Natural killer cell (primary cell): Measurements from ENCODE around the gene TMEM200C. TPM values are rescaled to one million over a fixed set of nuclear protein-coding genes. Genes with fewer than 3 reads are reported as not detected.

ENCODE experiments used
- ATAC-seq, 3 donors: fragments of 150-1000 bp in 2 of 3; fragments of 200-7000 bp in 1 of 3; cut with Tn5 transposase; 1 replicate in 1 of 3; 2 replicates in 2 of 3; pipeline ENCODE4 v1.10.0; 2021; ENCODE audit warnings: mild to moderate bottlenecking in 2 of 3, moderate library complexity in 2 of 3
- DNase-seq, 2 donors: peaks; one replicate each; pipeline versions ENCODE4 v3.0.0 to v3.0.0-alpha.2; 2013 to 2021; ENCODE audit warnings: mixed read lengths in 1 of 2
- H3K27ac ChIP-seq: one replicate; pipeline ENCODE4 v1.5.1; 2013; ENCODE audit warnings: mild to moderate bottlenecking, low read length
- H3K27me3 ChIP-seq: one replicate; pipeline ENCODE4 v1.6.1; 2013; ENCODE audit warnings: low read length; ENCODE audit not compliant: control insufficient read depth, insufficient read depth
- H3K36me3 ChIP-seq: one replicate; pipeline ENCODE4 v1.6.1; 2013; ENCODE audit warnings: low read length; ENCODE audit not compliant: control insufficient read depth, insufficient read depth
- H3K4me1 ChIP-seq: one replicate; pipeline ENCODE4 v1.6.1; 2013; ENCODE audit warnings: low read length; ENCODE audit not compliant: control insufficient read depth, insufficient read depth
- H3K4me3 ChIP-seq: one replicate; pipeline ENCODE4 v1.5.1; 2013; ENCODE audit warnings: low read length
- H3K9me3 ChIP-seq: one replicate; pipeline ENCODE4 v1.6.1; 2013; ENCODE audit warnings: low read length; ENCODE audit not compliant: control insufficient read depth, insufficient read depth
- H3K27ac Mint-ChIP-seq, 2 donors: one replicate each; pipeline ENCODE4 v1.8.0; 2022; ENCODE audit warnings: mild to moderate bottlenecking in 2 of 2, mixed read lengths in 2 of 2, moderate library complexity in 1 of 2
- H3K27me3 Mint-ChIP-seq, 2 donors: one replicate each; pipeline ENCODE4 v1.8.0; 2022; ENCODE audit warnings: low read depth in 2 of 2, mixed read lengths in 2 of 2
- H3K36me3 Mint-ChIP-seq: one replicate; pipeline ENCODE4 v1.8.0; 2022; ENCODE audit warnings: mixed read lengths
- H3K4me1 Mint-ChIP-seq, 2 donors: one replicate each; pipeline ENCODE4 v1.8.0; 2022; ENCODE audit warnings: mixed read lengths in 2 of 2
- H3K4me3 Mint-ChIP-seq: one replicate; pipeline ENCODE4 v1.8.0; 2022; ENCODE audit warnings: mild to moderate bottlenecking, moderate library complexity, mixed read lengths
- H3K9me3 Mint-ChIP-seq, 2 donors: one replicate each; pipeline ENCODE4 v1.8.0; 2022; ENCODE audit warnings: mixed read lengths in 2 of 2
- CTCF ChIP-seq: fragments of 200-600 bp; IDR thresholded peaks from one replicate; pipeline ENCODE4 v1.8.0; 2022; ENCODE audit warnings: antibody characterized with exemption
- WGBS: methylation state at CpG from one replicate; pipeline ENCODE4 v1.1.7; 2013; ENCODE audit warnings: missing lambda C conversion rate; ENCODE audit not compliant: insufficient coverage; 5-methylcytosine and 5-hydroxymethylcytosine counted together
- intact Hi-C: fragments of 100-400 bp; cut with micrococcal nuclease; formaldehyde crosslinking; loops from one replicate; pipeline ENCODE4 v1.14.2; 2022
- total RNA-seq, 4 donors: library from RNA; stranded (reverse); fragments of 120-200 nt in 1 of 4; gene quantifications; one replicate each; pipeline versions ENCODE4 v1.2.3 to v1.2.4, GENCODE V29; 2013 to 2022

TMEM200C gene
- total RNA-seq, 3 donors from 2014 or later (not counting 1 experiment from before 2014, with no cell fraction given) = not detected

GRCh38 chr18:5851998-5852397 lies 43.3 kb downstream of the TMEM200C start:
- intact Hi-C loops = no loop called here
- DNase-seq = no peak
- Mint-ChIP-seq H3K27me3 (peaks cover 16 to 32% of the 10 kb centered on the region in 2 donors), H3K27ac (no peak overlapping the region), H3K4me3 (no peak overlapping the region), H3K4me1 (no peaks in the 10 kb centered on the region), H3K36me3 (no peaks in the 10 kb centered on the region), H3K9me3 (no peaks in the 10 kb centered on the region)
- no peaks in the 10 kb centered on the region for H3K9me3 ChIP-seq
- no peaks in the 10 kb centered on the region for H3K27me3 ChIP-seq
- no peak for TF ChIP-seq CTCF
- no peak overlapping the region for H3K4me3 ChIP-seq
- 67% methylated on average over 1 of the region's 2 CpGs for WGBS
- ATAC-seq = no peak
- no peaks in the 10 kb centered on the region for H3K36me3 ChIP-seq
- no peak overlapping the region for H3K27ac ChIP-seq
- H3K4me1 ChIP-seq = no peaks in the 10 kb centered on the region

GRCh38 chr18:5842653-5843052 lies 52.7 kb downstream of the TMEM200C start:
- H3K27me3 ChIP-seq = no peaks in the 10 kb centered on the region
- H3K36me3 ChIP-seq = no peaks in the 10 kb centered on the region
- no peak for DNase-seq
- intact Hi-C loops = no loop called here
- no peaks in the 10 kb centered on the region for H3K9me3 ChIP-seq
- no peak overlapping the region for H3K27ac Mint-ChIP-seq
- no peak overlapping the region for H3K4me3 Mint-ChIP-seq
- no peak overlapping the region for H3K4me3 ChIP-seq
- 63% methylated on average over 3 of the region's 3 CpGs for WGBS
- no peaks in the 10 kb centered on the region for H3K4me1 ChIP-seq
- TF ChIP-seq CTCF = no peak
- H3K9me3 Mint-ChIP-seq = no peaks in the 10 kb centered on the region
- ATAC-seq = no peak
- H3K4me1 Mint-ChIP-seq = no peaks in the 10 kb centered on the region
- peaks cover 6 to 15% of the 10 kb centered on the region in 2 donors for H3K27me3 Mint-ChIP-seq
- no peaks in the 10 kb centered on the region for H3K36me3 Mint-ChIP-seq
- H3K27ac ChIP-seq = no peak overlapping the region

GRCh38 chr18:5841518-5841917 lies 53.8 kb downstream of the TMEM200C start:
- peaks cover 6 to 11% of the 10 kb centered on the region in 2 donors for H3K27me3 Mint-ChIP-seq
- no peak overlapping the region for H3K4me3 Mint-ChIP-seq
- no peaks in the 10 kb centered on the region for H3K9me3 ChIP-seq
- no peaks in the 10 kb centered on the region for H3K4me1 ChIP-seq
- no peaks in the 10 kb centered on the region for H3K27me3 ChIP-seq
- no peaks in the 10 kb centered on the region for H3K36me3 ChIP-seq
- intact Hi-C loops = no loop called here
- no peaks in the 10 kb centered on the region for H3K4me1 Mint-ChIP-seq
- H3K27ac Mint-ChIP-seq = no peak overlapping the region
- H3K4me3 ChIP-seq = no peak overlapping the region
- WGBS = 67% methylated on average over 2 of the region's 2 CpGs
- no peak for ATAC-seq
- H3K9me3 Mint-ChIP-seq = no peaks in the 10 kb centered on the region
- no peak overlapping the region for H3K27ac ChIP-seq
- no peak for TF ChIP-seq CTCF
- H3K36me3 Mint-ChIP-seq = no peaks in the 10 kb centered on the region
- DNase-seq = no peak

- H3K9me3 Mint-ChIP-seq = no peaks in the 10 kb centered on the region
- no peaks in the 10 kb centered on the region for H3K4me1 Mint-ChIP-seq
- H3K27ac Mint-ChIP-seq = no peak overlapping the region
- no peak for TF ChIP-seq CTCF
- no peak overlapping the region for H3K27ac ChIP-seq
- no peaks in the 10 kb centered on the region for H3K4me1 ChIP-seq
- no peak for DNase-seq
- intact Hi-C loops = no loop called here
- H3K4me3 Mint-ChIP-seq = no peak overlapping the region
- H3K4me3 ChIP-seq = no peak overlapping the region
- WGBS = 87% methylated on average over 3 of the region's 4 CpGs
- no peaks in the 10 kb centered on the region for H3K9me3 ChIP-seq
- no peaks in the 10 kb centered on the region for H3K36me3 Mint-ChIP-seq
- no peaks in the 10 kb centered on the region for H3K27me3 ChIP-seq
- ATAC-seq = no peak
- peaks cover 1 to 5% of the 10 kb centered on the region in 2 donors for H3K27me3 Mint-ChIP-seq
- H3K36me3 ChIP-seq = no peaks in the 10 kb centered on the region
Measured at GRCh38 chr18:5840547-5840946, 54.8 kb downstream of the TMEM200C start.
